Astrocyte (in vitro differentiated cells and primary cell): ENCODE results near the gene DSTN. TPM values are rescaled to one million over a fixed set of nuclear protein-coding genes. Genes with fewer than 3 reads are reported as not detected.

Experiments
- DNase-seq: peaks from one replicate; pipeline ENCODE4 v3.0.0-alpha.2; 2010; ENCODE audit warnings: low read depth
- FAIRE-seq: peaks from 2 replicates; lab custom pipeline; 2011; peaks lifted over from hg19 to GRCh38; lab: Jason Lieb, UNC
- H2AFZ ChIP-seq: 2 replicates; pipeline ENCODE4 v1.6.0; 2012; ENCODE audit warnings: low read depth, low read length, inconsistent platforms
- H3K27ac ChIP-seq: 2 replicates; pipeline ENCODE4 v1.5.1; 2011; ENCODE audit warnings: low read depth, low read length, inconsistent platforms
- H3K27me3 ChIP-seq: 2 replicates; pipeline ENCODE4 v1.6.0; 2011; ENCODE audit warnings: low read length, inconsistent platforms; ENCODE audit not compliant: insufficient read depth
- H3K36me3 ChIP-seq: 2 replicates; pipeline ENCODE4 v1.5.1; 2011; ENCODE audit warnings: low read length, inconsistent platforms; ENCODE audit not compliant: insufficient read depth
- H3K4me1 ChIP-seq: 2 replicates; pipeline ENCODE4 v1.5.1; 2011; ENCODE audit warnings: low read length, inconsistent platforms; ENCODE audit not compliant: insufficient read depth
- H3K4me2 ChIP-seq: 2 replicates; pipeline ENCODE4 v1.6.0; 2012; ENCODE audit warnings: low read length, inconsistent platforms
- H3K4me3 ChIP-seq: 2 replicates; pipeline ENCODE4 v1.5.1; 2011; ENCODE audit warnings: low read depth, mild to moderate bottlenecking, low read length, inconsistent platforms; ENCODE audit not compliant: insufficient read depth
- H3K79me2 ChIP-seq: 2 replicates; pipeline ENCODE4 v1.6.0; 2012; ENCODE audit warnings: mild to moderate bottlenecking, low read length, inconsistent platforms; ENCODE audit not compliant: insufficient read depth
- H3K9ac ChIP-seq: 2 replicates; pipeline ENCODE4 v1.6.0; 2012; ENCODE audit warnings: mild to moderate bottlenecking, low read length, inconsistent platforms
- H3K9me3 ChIP-seq: 2 replicates; pipeline ENCODE4 v1.5.1; 2012; ENCODE audit warnings: low read depth, mild to moderate bottlenecking, low read length, inconsistent platforms; ENCODE audit not compliant: insufficient read depth
- H4K20me1 ChIP-seq: 2 replicates; pipeline ENCODE4 v1.6.0; 2012; ENCODE audit warnings: low read length, inconsistent platforms; ENCODE audit not compliant: insufficient read depth
- H3K27ac Mint-ChIP-seq: one replicate; pipeline ENCODE4 v1.8.0; 2021; ENCODE audit warnings: mild to moderate bottlenecking, mixed read lengths; ENCODE audit not compliant: unreplicated experiment
- H3K27me3 Mint-ChIP-seq: one replicate; pipeline ENCODE4 v1.8.0; 2021; ENCODE audit warnings: low read depth, mixed read lengths; ENCODE audit not compliant: unreplicated experiment
- H3K36me3 Mint-ChIP-seq: one replicate; pipeline ENCODE4 v1.8.0; 2021; ENCODE audit warnings: low read depth, mixed read lengths; ENCODE audit not compliant: unreplicated experiment
- H3K4me1 Mint-ChIP-seq: one replicate; pipeline ENCODE4 v1.8.0; 2021; ENCODE audit warnings: low read depth, mixed read lengths; ENCODE audit not compliant: unreplicated experiment
- H3K4me3 Mint-ChIP-seq: one replicate; pipeline ENCODE4 v1.8.0; 2021; ENCODE audit warnings: mild to moderate bottlenecking, moderate library complexity, mixed read lengths; ENCODE audit not compliant: unreplicated experiment
- H3K9me3 Mint-ChIP-seq: one replicate; pipeline ENCODE4 v1.8.0; 2021; ENCODE audit warnings: mild to moderate bottlenecking, mixed read lengths; ENCODE audit not compliant: unreplicated experiment
- EZH2 ChIP-seq: IDR thresholded peaks from 2 replicates; pipeline ENCODE4 v1.6.1; 2012; ENCODE audit warnings: mild to moderate bottlenecking, low read length, inconsistent platforms; ENCODE audit not compliant: insufficient read depth
- total RNA-seq: library from RNA; stranded (reverse); gene quantifications from 2 replicates; pipeline ENCODE4 v1.2.1, GENCODE V29; 2021
- TF ChIP-seq, protein P1 (sequence below): IDR thresholded peaks from 2 replicates; pipeline ENCODE4 v1.5.1; 2011; ENCODE audit warnings: low read depth, mild to moderate bottlenecking, inconsistent platforms, low read length, moderate library complexity; ENCODE audit not compliant: insufficient read depth

DSTN gene
- total RNA-seq, 1 donor from 2014 or later: 552 TPM

DNA sequence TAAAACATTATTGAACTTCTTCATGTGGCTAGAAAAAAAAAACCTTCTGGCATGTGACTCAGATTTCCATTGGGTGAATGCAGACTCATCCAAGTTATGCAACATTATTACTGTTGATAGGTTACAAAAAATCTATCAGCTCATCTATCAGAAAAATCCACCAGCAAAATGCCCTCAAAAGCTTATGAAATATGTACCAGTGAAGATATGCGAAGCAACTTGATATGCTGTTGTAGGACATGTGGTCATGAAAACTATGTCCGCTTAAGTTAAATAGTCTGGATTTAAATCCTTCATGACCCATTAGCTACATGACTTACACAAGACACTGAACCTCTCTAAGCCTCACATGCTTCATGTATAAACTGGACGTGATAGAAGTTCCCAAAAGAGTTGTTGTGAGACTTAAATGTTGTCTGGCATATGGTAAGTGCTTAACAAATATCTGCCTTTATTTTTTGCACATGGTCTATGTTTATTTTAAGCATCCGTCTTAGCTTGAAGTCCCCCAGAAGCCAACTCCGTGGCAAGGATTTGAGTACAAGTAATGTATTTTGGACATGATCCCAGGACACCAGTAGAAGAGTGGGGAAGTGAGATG is 26.2 kb upstream of the DSTN start:
- H3K4me1 Mint-ChIP-seq: peaks cover 2% of the 10 kb centered on the region
- Histone ChIP-seq H3K4me1 (peaks cover 26% of the 10 kb centered on the region), H3K9ac (peak overlapping the region; percentile 65), H3K79me2 (no peaks in the 10 kb centered on the region), H4K20me1 (no peaks in the 10 kb centered on the region), H3K27ac (peak overlapping the region; percentile 91), H3K9me3 (no peaks in the 10 kb centered on the region), H3K4me2 (peak overlapping the region; percentile 63), H3K36me3 (no peaks in the 10 kb centered on the region), H3K4me3 (peak overlapping the region; percentile 3), H3K27me3 (no peaks in the 10 kb centered on the region), H2AFZ (no peak overlapping the region)
- H3K27me3 Mint-ChIP-seq: no peaks in the 10 kb centered on the region
- peak; percentile 64 for FAIRE-seq
- H3K27ac Mint-ChIP-seq: peak overlapping the region; percentile 29
- no peak overlapping the region for H3K4me3 Mint-ChIP-seq
- H3K36me3 Mint-ChIP-seq: no peaks in the 10 kb centered on the region
- H3K9me3 Mint-ChIP-seq: no peaks in the 10 kb centered on the region
- peak; percentile 72 for DNase-seq
- TF ChIP-seq EZH2: no peak
- TF ChIP-seq, protein P1, sequence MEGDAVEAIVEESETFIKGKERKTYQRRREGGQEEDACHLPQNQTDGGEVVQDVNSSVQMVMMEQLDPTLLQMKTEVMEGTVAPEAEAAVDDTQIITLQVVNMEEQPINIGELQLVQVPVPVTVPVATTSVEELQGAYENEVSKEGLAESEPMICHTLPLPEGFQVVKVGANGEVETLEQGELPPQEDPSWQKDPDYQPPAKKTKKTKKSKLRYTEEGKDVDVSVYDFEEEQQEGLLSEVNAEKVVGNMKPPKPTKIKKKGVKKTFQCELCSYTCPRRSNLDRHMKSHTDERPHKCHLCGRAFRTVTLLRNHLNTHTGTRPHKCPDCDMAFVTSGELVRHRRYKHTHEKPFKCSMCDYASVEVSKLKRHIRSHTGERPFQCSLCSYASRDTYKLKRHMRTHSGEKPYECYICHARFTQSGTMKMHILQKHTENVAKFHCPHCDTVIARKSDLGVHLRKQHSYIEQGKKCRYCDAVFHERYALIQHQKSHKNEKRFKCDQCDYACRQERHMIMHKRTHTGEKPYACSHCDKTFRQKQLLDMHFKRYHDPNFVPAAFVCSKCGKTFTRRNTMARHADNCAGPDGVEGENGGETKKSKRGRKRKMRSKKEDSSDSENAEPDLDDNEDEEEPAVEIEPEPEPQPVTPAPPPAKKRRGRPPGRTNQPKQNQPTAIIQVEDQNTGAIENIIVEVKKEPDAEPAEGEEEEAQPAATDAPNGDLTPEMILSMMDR: no peak

DNA sequence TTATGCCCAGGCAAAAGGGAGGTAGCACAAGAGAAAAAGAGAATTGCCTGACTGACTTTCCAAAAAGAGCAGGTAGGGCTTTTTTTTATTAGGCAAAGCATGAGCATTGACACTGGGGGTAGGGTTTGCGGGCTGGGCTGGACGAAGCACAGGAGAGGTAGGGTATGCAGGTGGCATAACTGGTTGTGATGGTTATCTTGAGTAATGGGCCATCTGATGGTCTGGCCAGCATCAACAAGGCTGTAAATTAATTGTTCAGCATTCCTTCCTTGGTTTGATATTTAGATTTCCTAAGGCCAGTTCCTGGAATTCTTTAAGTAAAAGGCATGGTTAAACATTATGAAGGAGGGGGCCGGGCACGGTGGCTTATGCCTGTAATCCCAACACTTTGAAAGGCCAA is 24.7 kb upstream of the DSTN start:
- H2AFZ ChIP-seq: no peak overlapping the region
- Mint-ChIP-seq H3K36me3 (no peaks in the 10 kb centered on the region), H3K4me3 (no peak overlapping the region), H3K27me3 (no peaks in the 10 kb centered on the region), H3K9me3 (no peaks in the 10 kb centered on the region), H3K27ac (no peak overlapping the region), H3K4me1 (peaks cover 2% of the 10 kb centered on the region)
- TF ChIP-seq EZH2: no peak
- TF ChIP-seq, protein P1: no peak
- no peak overlapping the region for H3K4me2 ChIP-seq
- no peaks in the 10 kb centered on the region for H4K20me1 ChIP-seq
- no peaks in the 10 kb centered on the region for H3K36me3 ChIP-seq
- H3K27me3 ChIP-seq: no peaks in the 10 kb centered on the region
- FAIRE-seq: no peak
- no peak overlapping the region for H3K4me3 ChIP-seq
- no peaks in the 10 kb centered on the region for H3K9me3 ChIP-seq
- H3K27ac ChIP-seq: no peak overlapping the region
- no peak overlapping the region for H3K9ac ChIP-seq
- peaks cover 26% of the 10 kb centered on the region for H3K4me1 ChIP-seq
- H3K79me2 ChIP-seq: no peaks in the 10 kb centered on the region
- no peak for DNase-seq

DNA sequence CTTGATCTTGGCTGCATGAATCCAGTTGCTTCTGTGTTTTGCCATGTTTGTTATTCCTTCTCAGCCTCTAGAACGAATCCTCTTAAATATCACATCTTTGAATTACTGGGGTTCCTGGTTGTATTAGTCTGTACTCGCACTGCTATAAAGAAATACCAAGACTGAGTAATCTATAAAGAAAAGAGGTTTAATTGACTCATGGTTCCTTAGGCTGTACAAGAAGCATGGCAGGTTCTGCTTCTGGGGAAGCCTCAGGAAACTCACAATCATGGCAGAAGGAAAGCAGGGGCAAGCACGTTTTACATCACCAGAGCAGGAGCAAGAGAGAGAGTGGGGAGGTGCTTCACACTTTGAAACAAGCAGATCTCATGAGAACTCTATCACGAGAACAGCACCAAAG is 20.7 kb upstream of the DSTN start:
- Histone ChIP-seq H3K9me3 (no peaks in the 10 kb centered on the region), H3K79me2 (no peaks in the 10 kb centered on the region), H3K4me2 (no peak overlapping the region), H3K9ac (no peak overlapping the region), H3K36me3 (no peaks in the 10 kb centered on the region), H4K20me1 (no peaks in the 10 kb centered on the region), H3K4me1 (peaks cover 2% of the 10 kb centered on the region), H3K27me3 (no peaks in the 10 kb centered on the region), H2AFZ (no peak overlapping the region), H3K4me3 (no peak overlapping the region), H3K27ac (no peak overlapping the region)
- Mint-ChIP-seq H3K27ac (no peak overlapping the region), H3K4me1 (no peaks in the 10 kb centered on the region), H3K27me3 (no peaks in the 10 kb centered on the region), H3K9me3 (no peaks in the 10 kb centered on the region), H3K36me3 (no peaks in the 10 kb centered on the region), H3K4me3 (no peak overlapping the region)
- no peak for DNase-seq
- TF ChIP-seq, protein P1: no peak
- no peak for TF ChIP-seq EZH2
- no peak for FAIRE-seq
